Endothelial cell (in vitro differentiated cells): ENCODE data around the gene B9D1. TPM values are rescaled to one million over a fixed set of nuclear protein-coding genes. Genes with fewer than 3 reads are reported as not detected.

ENCODE experiments used
- DNase-seq: peaks from one replicate; pipeline ENCODE4 v3.0.0; 2021; ENCODE audit warnings: low spot score
- H3K27ac Mint-ChIP-seq: one replicate; pipeline ENCODE4 v1.8.0; 2021; ENCODE audit warnings: mixed read lengths, inconsistent platforms; ENCODE audit not compliant: unreplicated experiment
- H3K27me3 Mint-ChIP-seq: one replicate; pipeline ENCODE4 v1.8.0; 2021; ENCODE audit warnings: mild to moderate bottlenecking, moderate library complexity, mixed read lengths, inconsistent platforms; ENCODE audit not compliant: unreplicated experiment
- H3K36me3 Mint-ChIP-seq: one replicate; pipeline ENCODE4 v1.8.0; 2021; ENCODE audit warnings: mild to moderate bottlenecking, low read depth, mixed read lengths, inconsistent platforms; ENCODE audit not compliant: unreplicated experiment
- H3K4me1 Mint-ChIP-seq: one replicate; pipeline ENCODE4 v1.8.0; 2021; ENCODE audit warnings: mild to moderate bottlenecking, mixed read lengths, inconsistent platforms; ENCODE audit not compliant: unreplicated experiment
- H3K4me3 Mint-ChIP-seq: one replicate; pipeline ENCODE4 v1.8.0; 2021; ENCODE audit warnings: mild to moderate bottlenecking, mixed read lengths, inconsistent platforms; ENCODE audit not compliant: unreplicated experiment
- H3K9me3 Mint-ChIP-seq: one replicate; pipeline ENCODE4 v1.8.0; 2021; ENCODE audit warnings: mixed read lengths, inconsistent platforms; ENCODE audit not compliant: unreplicated experiment
- microRNA-seq: library from miRNA; unstranded; fragments of <30 nt; microRNA quantifications from one replicate; pipeline ENCODE4, GENCODE V29; 2020; ENCODE audit not compliant: unreplicated experiment
- total RNA-seq: library from RNA; stranded (reverse); fragmentation: NEBNext Ultra II Directional; extraction: Animal tissue kit (Norgen Biotek cat#: 25700); gene quantifications from one replicate; pipeline ENCODE4 v1.2.1, GENCODE V29; 2021; ENCODE audit not compliant: unreplicated experiment
- TF ChIP-seq, protein P1 (sequence below): fragments of 200-600 bp; sonication (generic); IDR thresholded peaks from one replicate; pipeline ENCODE4 v1.5.0; 2021; ENCODE audit warnings: antibody characterized with exemption; ENCODE audit not compliant: unreplicated experiment

B9D1 gene
- total RNA-seq, 1 donor from 2014 or later = 6.2 TPM

- H3K27ac Mint-ChIP-seq = no peak overlapping the region
- peaks cover 13% of the 10 kb centered on the region for H3K4me1 Mint-ChIP-seq
- peaks cover 8% of the 10 kb centered on the region for H3K36me3 Mint-ChIP-seq
- no peak overlapping the region for H3K4me3 Mint-ChIP-seq
- TF ChIP-seq, protein P1, sequence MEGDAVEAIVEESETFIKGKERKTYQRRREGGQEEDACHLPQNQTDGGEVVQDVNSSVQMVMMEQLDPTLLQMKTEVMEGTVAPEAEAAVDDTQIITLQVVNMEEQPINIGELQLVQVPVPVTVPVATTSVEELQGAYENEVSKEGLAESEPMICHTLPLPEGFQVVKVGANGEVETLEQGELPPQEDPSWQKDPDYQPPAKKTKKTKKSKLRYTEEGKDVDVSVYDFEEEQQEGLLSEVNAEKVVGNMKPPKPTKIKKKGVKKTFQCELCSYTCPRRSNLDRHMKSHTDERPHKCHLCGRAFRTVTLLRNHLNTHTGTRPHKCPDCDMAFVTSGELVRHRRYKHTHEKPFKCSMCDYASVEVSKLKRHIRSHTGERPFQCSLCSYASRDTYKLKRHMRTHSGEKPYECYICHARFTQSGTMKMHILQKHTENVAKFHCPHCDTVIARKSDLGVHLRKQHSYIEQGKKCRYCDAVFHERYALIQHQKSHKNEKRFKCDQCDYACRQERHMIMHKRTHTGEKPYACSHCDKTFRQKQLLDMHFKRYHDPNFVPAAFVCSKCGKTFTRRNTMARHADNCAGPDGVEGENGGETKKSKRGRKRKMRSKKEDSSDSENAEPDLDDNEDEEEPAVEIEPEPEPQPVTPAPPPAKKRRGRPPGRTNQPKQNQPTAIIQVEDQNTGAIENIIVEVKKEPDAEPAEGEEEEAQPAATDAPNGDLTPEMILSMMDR = no peak
- H3K27me3 Mint-ChIP-seq = peaks cover 3% of the 10 kb centered on the region
- no peak for DNase-seq
- no peaks in the 10 kb centered on the region for H3K9me3 Mint-ChIP-seq
Measured at GRCh38 chr17:19294443-19294842, 68.1 kb downstream of the B9D1 start.

Small RNAs within 50 kb of the gene (microRNA-seq; reads per million reads assigned to microRNA genes)
- 789 reads per million, percentile 92 among the genes with 10 or more reads in this experiment for gene MIR1180

Other genes starting within 250 kb of the B9D1 start
- 38.3 TPM for gene GRAPL, start 235.1 kb downstream of the B9D1 start, total RNA-seq
- 74.5 TPM for gene EPN2, start 125.4 kb downstream of the B9D1 start, total RNA-seq
- 48.5 TPM for gene MAPK7, start 15.8 kb upstream of the B9D1 start, total RNA-seq
- 0.67 TPM for gene MFAP4, start 24.5 kb upstream of the B9D1 start, total RNA-seq
- gene RNF112, start 48.5 kb upstream of the B9D1 start, total RNA-seq = 0.31 TPM
- 6.8 TPM for gene SLC47A1, start 171.1 kb upstream of the B9D1 start, total RNA-seq